Midbrain (tissue), 1 donor: ENCODE data around the gene KIF18A.
"Not testable (repeated sequence)": the region's sequence is repeated elsewhere in the genome, so short reads cannot be mapped to it uniquely, and the experiment has no call there.

ENCODE experiments used
- DNase-seq: peaks from one replicate; lab custom pipeline; 2025; lab: John Stamatoyannopoulos, UW

KIF18A gene

DNA sequence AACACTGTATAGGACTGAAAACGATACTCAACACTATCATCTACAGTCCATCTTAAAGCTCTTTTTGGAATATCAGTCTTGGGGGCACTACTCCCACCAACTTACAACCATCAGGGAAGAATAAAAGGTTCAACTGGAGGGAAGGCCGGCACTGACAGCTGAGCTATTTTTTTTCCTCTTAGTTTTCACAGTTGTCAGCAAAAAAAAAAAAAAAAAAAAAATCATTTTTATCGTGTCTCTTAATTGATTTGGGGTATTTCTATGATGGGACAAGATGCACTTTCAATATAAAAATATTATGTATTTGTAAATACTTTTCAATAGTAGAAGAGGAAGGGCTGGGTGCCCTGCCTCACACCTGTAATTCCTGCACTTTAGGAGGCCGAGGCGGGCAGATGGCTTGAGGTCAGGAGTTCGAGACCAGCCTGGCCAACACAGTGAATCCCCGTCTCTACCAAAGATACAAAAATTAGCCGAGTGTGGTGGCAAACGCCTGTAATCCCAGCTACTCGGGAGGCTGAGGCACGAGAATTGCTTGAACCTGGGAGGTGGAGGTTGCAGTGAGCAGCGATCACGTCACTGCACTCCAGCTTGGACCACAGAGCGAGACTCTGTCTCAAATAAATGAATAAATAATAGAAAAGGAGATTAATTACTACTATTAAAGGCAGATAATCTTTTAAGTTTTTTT, 1.5 kb downstream of the KIF18A start:
- no peak for DNase-seq

DNA sequence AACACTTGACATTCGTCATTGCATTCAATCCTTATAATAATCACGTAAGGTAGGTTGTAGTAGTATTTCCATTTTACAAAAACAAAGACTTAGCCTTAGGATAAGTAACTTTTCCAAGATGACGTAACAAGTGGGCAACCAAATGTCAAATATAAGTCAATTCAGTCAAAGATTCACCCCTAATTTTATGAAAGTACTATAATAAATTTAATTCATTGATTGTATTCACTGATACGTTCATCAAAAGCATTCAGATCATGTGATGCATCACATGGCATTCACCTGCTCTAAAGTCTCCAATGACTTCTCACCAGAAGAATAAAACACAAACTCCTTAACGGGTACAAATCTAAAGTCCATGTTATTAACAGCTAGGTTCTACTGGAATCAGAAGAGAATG, 2.1 kb downstream of the KIF18A start:
- DNase-seq, result no peak

- DNase-seq, result no peak
Measured at GRCh38 chr11:28104984-28105383, 3.0 kb downstream of the KIF18A start.

GRCh38 chr11:28104425-28104824, 3.5 kb downstream of the KIF18A start:
- DNase-seq, result no peak

DNA sequence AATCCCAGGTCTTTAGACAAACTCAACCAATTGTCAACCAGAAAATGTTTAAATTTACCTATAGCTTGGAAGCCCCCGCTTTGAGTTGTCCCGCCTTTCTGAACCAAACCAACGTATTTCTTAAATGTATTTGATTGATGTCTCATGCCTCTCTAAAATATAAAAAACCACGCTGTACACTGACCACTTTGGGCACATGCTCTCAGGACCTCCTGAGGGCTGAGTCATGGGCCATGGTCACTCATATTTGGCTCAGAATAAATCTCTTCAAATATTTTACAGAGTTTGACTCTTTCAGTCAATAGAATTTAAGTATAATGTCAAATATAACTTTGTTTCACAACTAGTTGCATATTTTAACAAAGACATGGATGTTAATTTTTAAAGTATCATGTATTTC, 5.7 kb downstream of the KIF18A start:
- DNase-seq, result not testable (repeated sequence)

GRCh38 chr11:28100665-28101064, 7.3 kb downstream of the KIF18A start:
- DNase-seq, result no peak

DNA sequence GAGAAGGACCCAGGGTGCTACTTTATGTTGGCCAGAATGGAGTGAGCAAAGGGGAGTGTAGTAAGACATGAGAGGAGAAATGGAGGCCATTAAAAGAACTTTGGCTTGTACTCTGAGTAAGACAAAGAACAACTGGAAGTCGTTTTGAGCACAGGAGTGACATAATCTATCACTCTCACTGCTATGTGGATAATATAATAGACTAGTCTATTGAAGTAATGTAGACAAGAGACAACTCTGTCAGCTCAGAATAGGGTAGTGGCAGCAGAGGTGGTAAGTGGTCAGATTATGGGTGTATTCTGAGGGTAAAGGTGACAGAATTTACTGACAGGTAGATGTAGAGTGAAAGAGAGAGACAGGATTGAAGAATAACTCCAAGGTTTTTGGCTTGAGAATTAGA, 8.2 kb downstream of the KIF18A start:
- no peak for DNase-seq

DNA sequence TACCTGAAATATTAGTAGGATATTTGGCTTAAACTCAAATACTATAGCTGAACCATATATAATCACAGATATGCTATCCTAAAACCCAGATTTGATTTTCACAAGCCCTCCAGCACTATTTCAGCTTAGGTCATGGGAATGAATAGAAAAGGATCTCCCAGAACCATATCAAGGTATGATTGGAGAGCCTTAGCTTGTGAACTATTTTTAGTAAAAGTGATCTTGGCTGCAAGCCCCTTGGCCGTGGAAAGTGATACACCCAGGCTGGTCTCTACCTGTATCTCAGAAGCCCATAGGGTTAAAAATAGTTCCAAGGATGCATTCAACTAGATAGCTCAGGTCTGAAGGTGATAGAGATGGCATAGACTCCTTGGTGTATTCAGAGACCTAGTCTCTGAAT, 9.7 kb downstream of the KIF18A start:
- no peak for DNase-seq

GRCh38 chr11:28092786-28093185, 15.2 kb downstream of the KIF18A start:
- DNase-seq, result no peak

DNA sequence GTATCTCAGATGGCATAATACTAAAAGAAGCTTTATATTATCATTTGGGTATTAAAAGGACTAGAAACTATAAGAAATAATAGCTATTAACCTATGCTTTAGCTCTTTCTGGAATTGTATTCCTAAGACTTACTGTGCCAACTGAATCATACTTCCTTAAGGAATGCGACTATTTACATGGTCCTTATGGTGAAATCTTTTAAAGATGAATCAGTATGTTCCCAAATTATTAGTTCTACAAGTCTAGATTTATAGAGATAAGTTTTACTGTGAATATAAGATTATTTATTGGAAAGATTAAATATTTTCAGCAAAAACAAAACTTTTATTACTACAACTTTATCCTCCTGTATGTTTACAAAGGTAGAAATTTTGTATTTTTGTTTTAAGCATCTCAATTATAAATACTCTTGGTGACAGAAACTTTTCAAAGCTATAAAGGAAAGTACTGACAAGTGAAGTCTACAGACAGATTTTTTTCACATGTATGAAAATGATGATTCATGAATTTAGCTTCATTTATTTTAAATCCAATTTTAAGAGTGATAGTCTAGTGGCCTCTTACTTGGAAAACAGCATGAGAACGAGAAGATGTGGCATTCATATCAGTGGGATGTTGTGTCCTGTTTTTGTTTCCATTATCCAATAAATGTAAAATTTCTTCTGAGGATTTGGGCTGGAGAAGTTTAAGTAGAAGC, 17.8 kb downstream of the KIF18A start:
- no peak for DNase-seq

DNA sequence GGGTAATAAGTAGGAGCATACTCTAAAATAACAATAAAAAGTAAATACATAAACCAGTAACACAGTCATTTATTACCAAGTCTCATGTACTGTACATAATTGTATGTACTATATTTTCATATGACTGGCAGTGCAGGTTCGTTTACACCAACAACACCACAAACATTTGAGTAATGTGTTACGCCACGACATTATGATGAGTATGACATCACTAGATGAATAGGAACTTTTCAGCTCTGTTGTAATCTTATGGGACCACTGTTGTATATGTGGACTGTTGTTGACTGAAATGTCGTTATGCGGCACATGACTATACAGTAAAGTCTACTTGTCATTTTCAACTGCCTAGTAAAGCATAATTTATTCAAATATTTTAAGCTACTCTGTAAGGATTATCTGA, 18.6 kb downstream of the KIF18A start:
- no peak for DNase-seq

DNA sequence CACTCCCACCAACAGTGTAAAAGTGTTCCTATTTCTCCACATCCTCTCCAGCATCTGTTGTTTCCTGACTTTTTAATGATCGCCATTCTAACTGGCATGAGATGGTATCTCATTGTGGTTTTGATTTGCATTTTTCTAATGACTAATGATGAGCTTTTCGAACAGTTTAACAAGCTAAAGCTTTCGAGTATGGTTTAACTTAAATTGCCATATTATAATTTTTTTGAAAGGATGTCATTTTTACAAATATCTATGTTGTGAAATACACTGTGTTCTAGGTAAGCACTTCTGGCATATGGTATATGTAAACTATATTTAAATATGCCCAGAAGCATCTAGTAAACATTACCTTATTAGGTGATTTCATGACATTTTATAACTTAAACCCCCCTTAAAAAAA, 20.3 kb downstream of the KIF18A start:
- not testable (repeated sequence) for DNase-seq

GRCh38 chr11:28087192-28087591, 20.8 kb downstream of the KIF18A start:
- not testable (repeated sequence) for DNase-seq

- DNase-seq, result no peak
Measured at GRCh38 chr11:28086569-28086968, 21.4 kb downstream of the KIF18A start.

- no peak for DNase-seq
Measured at GRCh38 chr11:28083118-28083517, 24.8 kb downstream of the KIF18A start.

DNA sequence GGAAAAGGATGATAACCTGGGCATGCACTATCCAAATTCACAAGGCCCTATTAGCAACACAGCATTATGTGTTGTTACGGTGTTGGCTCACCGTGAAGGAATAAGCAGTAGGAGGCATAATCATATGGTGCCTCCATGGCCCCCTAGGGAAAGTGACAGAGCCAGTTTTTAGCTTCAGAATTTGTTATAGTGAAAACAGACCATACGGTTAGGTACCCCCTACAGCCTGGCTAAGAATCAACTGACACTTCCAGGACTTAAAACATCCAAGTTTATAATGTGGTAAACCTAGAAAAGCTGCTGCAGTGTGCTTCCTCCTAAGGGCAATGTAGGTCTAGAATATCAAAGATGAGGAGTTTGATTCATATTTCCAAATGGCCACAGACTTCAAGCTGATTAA, 30.4 kb downstream of the KIF18A start:
- DNase-seq, result no peak

DNA sequence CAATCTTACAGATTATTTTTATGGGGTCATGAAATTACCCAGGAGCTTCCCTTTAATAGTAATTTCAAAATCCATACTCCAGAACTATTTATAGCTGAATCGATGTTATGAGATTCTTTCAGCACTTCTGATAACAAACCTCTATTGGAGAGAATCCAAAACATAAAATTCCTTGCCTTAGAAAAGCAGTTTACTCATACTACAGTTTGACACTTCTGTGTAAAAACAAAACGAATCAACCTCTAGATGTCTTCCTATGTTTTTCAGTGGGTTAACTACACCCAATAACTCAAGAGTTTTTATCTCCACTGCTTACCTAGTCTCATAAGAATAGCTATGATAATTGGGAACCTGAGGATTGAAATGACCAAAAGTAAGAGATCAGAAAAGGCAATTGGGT, 35.6 kb downstream of the KIF18A start:
- DNase-seq, result no peak

- DNase-seq, result no peak
Measured at GRCh38 chr11:28071305-28071704, 36.7 kb downstream of the KIF18A start.

DNA sequence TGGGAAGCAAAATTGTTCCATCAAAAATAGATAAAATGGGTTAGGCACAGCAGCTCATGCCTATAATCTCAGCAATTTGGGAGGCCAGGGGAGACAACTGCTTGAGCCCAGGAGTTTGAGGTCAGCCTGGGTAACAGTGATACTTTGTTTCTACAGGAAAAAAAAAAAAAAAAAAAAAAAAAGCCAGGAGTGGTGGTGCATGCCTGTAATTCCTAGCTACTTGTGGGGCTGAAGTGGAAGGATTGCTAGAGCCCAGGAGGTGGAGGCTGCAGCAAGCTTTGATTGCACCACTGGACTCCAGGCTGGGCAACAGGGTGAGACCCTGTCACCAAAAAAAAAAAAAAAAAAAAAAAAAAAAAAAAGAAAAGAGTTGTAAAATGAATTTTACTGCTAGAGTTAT, 49.6 kb downstream of the KIF18A start:
- DNase-seq, result no peak

DNA sequence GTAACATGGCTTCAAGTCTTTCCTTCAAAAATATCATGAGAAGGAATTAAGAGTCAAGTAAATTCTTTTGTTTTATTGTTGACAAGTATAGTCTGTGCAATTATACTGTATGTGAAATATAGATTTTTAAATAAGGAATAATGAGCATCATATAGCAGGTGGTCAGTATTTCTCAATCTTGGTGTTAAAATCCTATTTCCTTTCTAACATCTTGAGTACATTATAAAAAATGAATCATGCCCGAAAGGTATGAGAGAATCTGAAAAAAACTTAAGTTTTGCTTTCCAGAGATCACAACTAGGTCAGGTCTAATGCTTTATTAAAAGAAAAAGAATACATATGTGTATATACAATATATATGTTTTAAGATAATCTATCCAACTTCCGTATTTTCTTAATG, 53.1 kb downstream of the KIF18A start:
- DNase-seq, result no peak

GRCh38 chr11:28049338-28050216, 58.4 kb downstream of the KIF18A start:
- DNase-seq, result no peak

GRCh38 chr11:28048812-28049211, 59.1 kb downstream of the KIF18A start:
- no peak for DNase-seq
